ENCODE results near the gene ITIH4. TPM values are rescaled to one million over a fixed set of nuclear protein-coding genes. Genes with fewer than 3 reads are reported as not detected.

Gene ITIH4
- polyA plus RNA-seq, 3 donors = 0.59 to 47.7 TPM; not detected in 1

GRCh38 chr3:52877085-52877484 lies 46.6 kb upstream of the ITIH4 start:
- Mint-ChIP-seq H3K27me3 (ENCODE audit: low read depth in 3 of 3) (no peaks in the 10 kb centered on the region), H3K27ac (peak overlapping the region in 2 of 7 donors; percentile 35 to 64), H3K4me1 (peaks cover 35% of the 10 kb centered on the region), H3K4me3 (no peak overlapping the region), H3K9me3 (no peaks in the 10 kb centered on the region), H3K36me3 (peaks cover 25 to 41% of the 10 kb centered on the region in 2 donors)
- Histone ChIP-seq H3K27me3 (ENCODE audit: control insufficient read depth in 2 of 2, insufficient read depth in 2 of 2, low read length in 2 of 2) (no peaks in the 10 kb centered on the region), H3K4me2 (replicated peaks; ENCODE audit: extremely low read depth, low read length, poor library complexity, severe bottlenecking) (no peak overlapping the region), H3K9ac (ENCODE audit: insufficient read depth, low read length, poor library complexity, severe bottlenecking) (no peak overlapping the region), H3K4me1 (ENCODE audit: control insufficient read depth in 1 of 2, insufficient read depth in 2 of 2, low read length in 2 of 2) (peaks cover 11 to 12% of the 10 kb centered on the region in 2 donors), H3K79me2 (ENCODE audit: insufficient read depth, low read length) (peaks cover 64% of the 10 kb centered on the region), H4K20me1 (ENCODE audit: insufficient read depth, low read length) (peaks cover 93% of the 10 kb centered on the region), H2AFZ (ENCODE audit: insufficient read depth, low read depth, low read length, poor library complexity, severe bottlenecking) (no peak overlapping the region), H3K36me3 (replicated peaks in 1 of 2; ENCODE audit: control insufficient read depth in 1 of 2, insufficient read depth in 2 of 2, low read length in 2 of 2) (peaks cover 10 to 23% of the 10 kb centered on the region in 2 donors), H3K4me3 (replicated peaks in 1 of 3; ENCODE audit: low read depth in 2 of 3, low read length in 3 of 3) (no peak overlapping the region), H3K9me3 (replicated peaks in 1 of 2; ENCODE audit: control insufficient read depth in 1 of 2, insufficient read depth in 1 of 2, low read length in 2 of 2) (no peaks in the 10 kb centered on the region), H3K27ac (ENCODE audit: low read depth in 1 of 2, low read length in 2 of 2) (no peak overlapping the region)
- TF ChIP-seq CTCF (IDR thresholded peaks at IDR 0.05) = no peak
- no CpG with 5 or more reads among the region's 3 CpGs for WGBS (ENCODE audit: insufficient coverage)
- DNase-seq = no peak
- intact Hi-C loops (cut with micrococcal nuclease) = loop anchor here in 1 of 2 donors (10.0 kb wide), 1 partner anchor 198 kb away; no protein-coding TSS in a partner anchor

- H4K20me1 ChIP-seq (ENCODE audit: insufficient read depth, low read length) = peaks cover 94% of the 10 kb centered on the region
- Mint-ChIP-seq H3K36me3 (peaks cover 29 to 37% of the 10 kb centered on the region in 2 donors), H3K27ac (peak overlapping the region in 2 of 7 donors; percentile 13 to 50), H3K9me3 (no peaks in the 10 kb centered on the region), H3K27me3 (ENCODE audit: low read depth in 3 of 3) (no peaks in the 10 kb centered on the region), H3K4me3 (no peak overlapping the region), H3K4me1 (peaks cover 41% of the 10 kb centered on the region)
- no peaks in the 10 kb centered on the region for H3K27me3 ChIP-seq (ENCODE audit: control insufficient read depth in 2 of 2, insufficient read depth in 2 of 2, low read length in 2 of 2)
- H3K4me3 ChIP-seq (replicated peaks in 1 of 3; ENCODE audit: low read depth in 2 of 3, low read length in 3 of 3) = no peak overlapping the region
- no peak for TF ChIP-seq CTCF (IDR thresholded peaks at IDR 0.05)
- peaks cover 10 to 20% of the 10 kb centered on the region in 2 donors for H3K36me3 ChIP-seq (replicated peaks in 1 of 2; ENCODE audit: control insufficient read depth in 1 of 2, insufficient read depth in 2 of 2, low read length in 2 of 2)
- intact Hi-C loops (cut with micrococcal nuclease) = loop anchor here in 1 of 2 donors (10.0 kb wide), 1 partner anchor 200 kb away; no protein-coding TSS in a partner anchor
- WGBS (ENCODE audit: insufficient coverage) = 17% methylated on average over 2 of the region's 9 CpGs
- H3K79me2 ChIP-seq (ENCODE audit: insufficient read depth, low read length) = peaks cover 77% of the 10 kb centered on the region
- H3K4me2 ChIP-seq (replicated peaks; ENCODE audit: extremely low read depth, low read length, poor library complexity, severe bottlenecking) = no peak overlapping the region
- no peaks in the 10 kb centered on the region for H3K9me3 ChIP-seq (replicated peaks in 1 of 2; ENCODE audit: control insufficient read depth in 1 of 2, insufficient read depth in 1 of 2, low read length in 2 of 2)
- peaks cover 11 to 12% of the 10 kb centered on the region in 2 donors for H3K4me1 ChIP-seq (ENCODE audit: control insufficient read depth in 1 of 2, insufficient read depth in 2 of 2, low read length in 2 of 2)
- H2AFZ ChIP-seq (ENCODE audit: insufficient read depth, low read depth, low read length, poor library complexity, severe bottlenecking) = no peak overlapping the region
- peak overlapping the region in 1 of 2 donors; percentile 9 for H3K27ac ChIP-seq (ENCODE audit: low read depth in 1 of 2, low read length in 2 of 2)
- no peak overlapping the region for H3K9ac ChIP-seq (ENCODE audit: insufficient read depth, low read length, poor library complexity, severe bottlenecking)
- DNase-seq = no peak
Observed at GRCh38 chr3:52874864-52875587, 44.6 kb upstream of the ITIH4 start.
